Osteocyte (in vitro differentiated cells): ENCODE data around the gene PSMD14. TPM values are rescaled to one million over a fixed set of nuclear protein-coding genes. Genes with fewer than 3 reads are reported as not detected.

ENCODE experiments used
- DNase-seq: peaks from one replicate; pipeline ENCODE4 v3.0.0; 2021; ENCODE audit warnings: mixed read lengths; ENCODE audit not compliant: unreplicated experiment; ENCODE audit errors: extremely low spot score
- H3K27ac Mint-ChIP-seq: one replicate; pipeline ENCODE4 v1.8.0; 2021; ENCODE audit warnings: mild to moderate bottlenecking, mixed read lengths; ENCODE audit not compliant: unreplicated experiment
- H3K27me3 Mint-ChIP-seq: one replicate; pipeline ENCODE4 v1.8.0; 2021; ENCODE audit warnings: mixed read lengths; ENCODE audit not compliant: unreplicated experiment
- H3K36me3 Mint-ChIP-seq: one replicate; pipeline ENCODE4 v1.8.0; 2021; ENCODE audit warnings: mixed read lengths; ENCODE audit not compliant: unreplicated experiment
- H3K4me1 Mint-ChIP-seq: one replicate; pipeline ENCODE4 v1.8.0; 2021; ENCODE audit warnings: mixed read lengths; ENCODE audit not compliant: unreplicated experiment
- H3K4me3 Mint-ChIP-seq: one replicate; pipeline ENCODE4 v1.8.0; 2021; ENCODE audit warnings: mild to moderate bottlenecking, moderate library complexity, mixed read lengths; ENCODE audit not compliant: unreplicated experiment
- H3K9me3 Mint-ChIP-seq: one replicate; pipeline ENCODE4 v1.8.0; 2021; ENCODE audit warnings: mixed read lengths; ENCODE audit not compliant: unreplicated experiment
- total RNA-seq: library from RNA; stranded (reverse); gene quantifications from 2 replicates; pipeline ENCODE4 v1.2.1, GENCODE V29; 2021
- TF ChIP-seq, protein P1 (sequence below): fragments of 200-600 bp; sonication (generic); IDR thresholded peaks from 2 replicates; pipeline ENCODE4 v1.5.0; 2021; ENCODE audit warnings: antibody characterized with exemption, mild to moderate bottlenecking, moderate library complexity

The PSMD14 gene
- total RNA-seq, 1 donor from 2014 or later = 38.7 TPM

DNA sequence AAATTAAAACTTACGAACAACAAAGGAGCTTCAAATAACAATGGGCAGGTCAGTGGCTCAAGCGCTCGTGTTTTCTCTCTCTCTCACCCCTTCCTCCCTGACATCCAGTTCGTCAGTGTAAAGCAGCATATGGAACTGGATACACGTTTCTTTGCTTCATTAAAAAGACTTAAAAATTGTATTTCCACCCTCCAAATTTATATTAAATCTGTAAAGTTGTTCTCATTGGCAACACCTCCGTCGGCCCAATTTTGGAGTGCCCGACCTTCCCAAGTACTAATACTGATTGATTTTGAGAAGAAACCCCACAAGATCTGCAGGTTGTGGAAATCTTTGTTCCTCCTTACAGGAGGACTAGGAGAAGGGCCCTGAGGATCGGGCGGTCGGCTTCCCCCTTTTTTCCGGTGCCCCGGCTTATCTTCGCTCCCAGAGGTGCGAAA lies 110.1 kb downstream of the PSMD14 start:
- no peak for DNase-seq
- peaks cover 48% of the 10 kb centered on the region for H3K4me1 Mint-ChIP-seq
- H3K27me3 Mint-ChIP-seq = peaks cover 84% of the 10 kb centered on the region
- no peak overlapping the region for H3K27ac Mint-ChIP-seq
- TF ChIP-seq, protein P1, sequence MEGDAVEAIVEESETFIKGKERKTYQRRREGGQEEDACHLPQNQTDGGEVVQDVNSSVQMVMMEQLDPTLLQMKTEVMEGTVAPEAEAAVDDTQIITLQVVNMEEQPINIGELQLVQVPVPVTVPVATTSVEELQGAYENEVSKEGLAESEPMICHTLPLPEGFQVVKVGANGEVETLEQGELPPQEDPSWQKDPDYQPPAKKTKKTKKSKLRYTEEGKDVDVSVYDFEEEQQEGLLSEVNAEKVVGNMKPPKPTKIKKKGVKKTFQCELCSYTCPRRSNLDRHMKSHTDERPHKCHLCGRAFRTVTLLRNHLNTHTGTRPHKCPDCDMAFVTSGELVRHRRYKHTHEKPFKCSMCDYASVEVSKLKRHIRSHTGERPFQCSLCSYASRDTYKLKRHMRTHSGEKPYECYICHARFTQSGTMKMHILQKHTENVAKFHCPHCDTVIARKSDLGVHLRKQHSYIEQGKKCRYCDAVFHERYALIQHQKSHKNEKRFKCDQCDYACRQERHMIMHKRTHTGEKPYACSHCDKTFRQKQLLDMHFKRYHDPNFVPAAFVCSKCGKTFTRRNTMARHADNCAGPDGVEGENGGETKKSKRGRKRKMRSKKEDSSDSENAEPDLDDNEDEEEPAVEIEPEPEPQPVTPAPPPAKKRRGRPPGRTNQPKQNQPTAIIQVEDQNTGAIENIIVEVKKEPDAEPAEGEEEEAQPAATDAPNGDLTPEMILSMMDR = no peak
- H3K9me3 Mint-ChIP-seq = no peaks in the 10 kb centered on the region
- H3K36me3 Mint-ChIP-seq = peaks cover 1% of the 10 kb centered on the region
- peak overlapping the region; percentile 72 for H3K4me3 Mint-ChIP-seq

DNA sequence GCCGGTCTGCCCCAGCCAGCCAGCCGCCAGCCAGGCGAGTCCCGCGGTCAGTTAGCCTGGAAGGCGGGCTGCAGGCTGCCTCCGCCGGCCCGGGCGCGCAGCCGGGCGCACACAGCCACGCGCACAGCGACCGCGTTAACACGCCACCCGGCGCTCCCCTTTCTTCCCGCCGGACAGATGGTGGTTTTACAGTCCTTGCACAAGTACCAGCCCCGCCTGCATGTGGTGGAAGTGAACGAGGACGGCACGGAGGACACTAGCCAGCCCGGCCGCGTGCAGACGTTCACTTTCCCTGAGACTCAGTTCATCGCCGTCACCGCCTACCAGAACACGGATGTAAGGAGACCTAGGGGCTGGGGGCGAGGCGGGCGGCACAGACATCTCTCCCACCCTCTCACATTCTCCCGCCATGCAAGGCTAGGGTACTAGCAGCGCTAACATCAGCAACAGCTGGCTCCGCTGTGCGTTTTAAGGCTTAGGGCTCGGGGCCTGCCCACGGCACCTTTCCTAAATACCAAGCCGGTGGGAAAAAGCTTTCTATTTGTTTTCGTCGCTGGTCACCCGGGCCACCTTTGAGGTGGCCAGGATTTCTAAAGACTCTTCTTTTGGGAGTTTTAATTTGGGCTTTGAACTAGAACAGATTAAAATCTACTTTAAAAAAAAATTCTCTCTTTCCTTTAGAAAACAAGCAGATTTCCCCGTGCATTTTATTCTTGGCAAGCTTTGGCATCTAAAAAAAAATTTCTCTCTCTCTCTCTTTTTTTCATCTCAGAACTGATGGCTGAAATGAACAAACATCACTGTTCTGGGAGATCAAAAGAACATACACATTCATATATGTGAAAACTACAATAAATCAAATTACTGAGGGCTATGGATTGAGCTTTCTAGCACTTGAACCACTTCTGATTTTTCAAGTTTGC lies 110.8 kb downstream of the PSMD14 start:
- H3K27ac Mint-ChIP-seq = no peak overlapping the region
- no peak for DNase-seq

DNA sequence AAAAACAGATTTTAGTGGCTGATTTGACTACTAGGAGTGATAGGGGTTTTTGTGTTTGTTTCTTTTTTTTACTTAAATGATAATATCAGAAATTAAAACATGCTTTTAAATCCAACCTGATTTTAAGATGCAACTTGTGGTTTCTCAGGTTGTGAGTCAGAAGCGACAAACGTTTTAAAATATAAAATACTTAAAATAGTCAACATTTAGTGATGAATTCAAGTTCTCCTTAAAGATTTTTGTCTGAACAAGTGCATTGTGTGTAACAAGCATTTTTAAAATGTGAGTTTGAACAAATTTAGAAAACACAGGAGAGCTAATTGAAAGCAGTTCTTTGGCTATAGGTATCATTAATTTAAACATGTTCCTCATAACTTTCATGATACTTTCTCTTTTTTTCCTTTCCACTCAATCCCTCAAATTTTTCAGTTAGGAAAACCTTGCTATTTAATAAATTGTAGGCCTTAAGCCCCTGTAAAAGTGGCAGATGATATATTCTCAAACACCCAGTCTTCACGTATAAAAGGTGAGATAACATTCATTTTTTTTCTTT lies 111.5 kb downstream of the PSMD14 start:
- TF ChIP-seq, protein P1 = no peak
- peaks cover 93% of the 10 kb centered on the region for H3K27me3 Mint-ChIP-seq
- no peak overlapping the region for H3K4me3 Mint-ChIP-seq
- peaks cover 48% of the 10 kb centered on the region for H3K4me1 Mint-ChIP-seq
- no peak for DNase-seq
- no peak overlapping the region for H3K27ac Mint-ChIP-seq
- peaks cover 1% of the 10 kb centered on the region for H3K36me3 Mint-ChIP-seq
- no peaks in the 10 kb centered on the region for H3K9me3 Mint-ChIP-seq

More for the DNA sequence above, 110.8 kb downstream of the PSMD14 start:
- H3K4me1 Mint-ChIP-seq = peaks cover 44% of the 10 kb centered on the region
- peaks cover 85% of the 10 kb centered on the region for H3K27me3 Mint-ChIP-seq
- TF ChIP-seq, protein P1 = no peak
- peaks cover 1% of the 10 kb centered on the region for H3K36me3 Mint-ChIP-seq
- no peaks in the 10 kb centered on the region for H3K9me3 Mint-ChIP-seq
- H3K4me3 Mint-ChIP-seq = peak overlapping the region; percentile 72

DNA sequence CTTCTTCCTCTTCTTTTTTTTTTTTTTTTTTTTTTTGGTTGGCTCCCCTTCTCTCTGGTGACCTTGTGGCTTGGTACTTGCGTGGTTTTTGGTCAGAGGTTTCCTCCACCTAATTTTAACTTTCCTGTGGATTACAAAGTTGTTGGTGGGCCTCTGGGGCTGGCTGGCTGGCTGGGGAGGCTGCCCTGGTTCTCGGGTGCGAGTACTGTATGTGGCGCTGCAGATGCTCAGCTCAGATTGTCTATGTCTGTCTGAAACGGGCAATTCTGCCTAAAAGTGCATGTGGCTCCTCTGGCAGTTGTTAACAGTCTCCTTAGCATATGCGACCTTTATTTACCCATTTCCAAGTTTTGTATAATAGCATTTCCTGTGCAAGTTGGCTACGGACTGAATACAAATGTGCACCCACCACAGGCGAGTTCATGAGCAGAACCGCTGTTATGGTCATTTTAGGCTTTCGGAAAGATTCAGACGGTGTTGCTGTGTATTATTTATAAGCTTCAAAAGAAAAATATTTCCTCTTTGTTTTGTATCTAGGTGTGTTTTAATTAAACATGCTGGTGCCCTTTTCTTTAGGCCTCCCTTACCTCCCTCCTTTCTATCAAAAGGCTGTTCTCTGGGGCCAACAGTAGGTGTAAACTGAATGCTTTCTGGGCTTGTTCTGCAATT lies 112.3 kb downstream of the PSMD14 start:
- Mint-ChIP-seq H3K36me3 (peaks cover 1% of the 10 kb centered on the region), H3K9me3 (no peaks in the 10 kb centered on the region), H3K27ac (no peak overlapping the region), H3K4me1 (peaks cover 42% of the 10 kb centered on the region), H3K4me3 (no peak overlapping the region), H3K27me3 (peaks cover 94% of the 10 kb centered on the region)
- TF ChIP-seq, protein P1 = no peak
- DNase-seq = no peak

DNA sequence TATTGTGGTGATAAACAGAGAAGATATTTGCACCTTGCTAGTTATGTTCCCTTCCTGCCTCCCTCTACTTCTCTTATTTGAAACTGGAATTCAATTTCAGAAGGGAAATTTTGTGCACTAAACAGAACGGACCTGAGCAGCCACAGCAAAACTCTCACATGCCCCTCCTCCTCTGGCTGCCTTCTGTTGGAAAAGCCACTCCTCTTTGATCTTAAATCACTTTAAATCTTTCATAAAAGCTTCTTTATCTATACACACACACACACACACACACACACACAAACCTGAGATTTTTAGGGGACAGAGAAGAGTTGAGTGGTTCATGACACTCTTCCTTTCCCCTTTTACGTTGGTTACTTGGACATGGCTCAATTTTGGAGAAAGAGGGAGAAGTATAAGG lies 113.5 kb downstream of the PSMD14 start:
- no peak overlapping the region for H3K27ac Mint-ChIP-seq
- peaks cover 93% of the 10 kb centered on the region for H3K27me3 Mint-ChIP-seq
- peaks cover 1% of the 10 kb centered on the region for H3K36me3 Mint-ChIP-seq
- peaks cover 31% of the 10 kb centered on the region for H3K4me1 Mint-ChIP-seq
- no peak for DNase-seq
- no peaks in the 10 kb centered on the region for H3K9me3 Mint-ChIP-seq
- no peak overlapping the region for H3K4me3 Mint-ChIP-seq
- TF ChIP-seq, protein P1 = no peak
